T-helper 17 cell (primary cell): ENCODE data around the gene MIA2. TPM values are rescaled to one million over a fixed set of nuclear protein-coding genes. Genes with fewer than 3 reads are reported as not detected.
"Not testable (repeated sequence)": the region's sequence is repeated elsewhere in the genome, so short reads cannot be mapped to it uniquely, and the experiment has no call there.

Experiments
- ATAC-seq: fragments of 150-1000 bp; cut with Tn5 transposase; 2 replicates; pipeline ENCODE4 v1.10.0; 2021; ENCODE audit warnings: mild to moderate bottlenecking, moderate library complexity
- DNase-seq, 3 donors: peaks; one replicate each; pipeline versions ENCODE4 v3.0.0 to v3.0.0-alpha.2; 2020 to 2021
- H3K9me3 ChIP-seq: one replicate; pipeline ENCODE4 v1.7.0; 2013; ENCODE audit warnings: low read length, mild to moderate bottlenecking; ENCODE audit not compliant: control insufficient read depth, poor library complexity, severe bottlenecking
- H3K27ac Mint-ChIP-seq: one replicate; pipeline ENCODE4 v1.8.0; 2022; ENCODE audit warnings: mild to moderate bottlenecking, moderate library complexity, mixed read lengths
- H3K27me3 Mint-ChIP-seq: one replicate; pipeline ENCODE4 v1.8.0; 2022; ENCODE audit warnings: mixed read lengths
- H3K36me3 Mint-ChIP-seq: one replicate; pipeline ENCODE4 v1.8.0; 2022; ENCODE audit warnings: low read depth, mixed read lengths
- H3K4me1 Mint-ChIP-seq: one replicate; pipeline ENCODE4 v1.8.0; 2022; ENCODE audit warnings: mild to moderate bottlenecking, mixed read lengths
- H3K4me3 Mint-ChIP-seq: one replicate; pipeline ENCODE4 v1.8.0; 2022; ENCODE audit warnings: mild to moderate bottlenecking, moderate library complexity, mixed read lengths
- total RNA-seq, 4 donors: library from RNA in 2 of 4; stranded (reverse) in 2 of 4; gene quantifications; one replicate each; pipeline ENCODE4 v1.2.3 and lab custom pipeline; 2022 to 2026

MIA2 gene
- total RNA-seq, 2 donors from 2014 or later, result 22.2 to 23.4 TPM

GRCh38 chr14:39342768-39343167, 109.1 kb downstream of the MIA2 start:
- peaks cover 13% of the 10 kb centered on the region for H3K4me1 Mint-ChIP-seq
- H3K27ac Mint-ChIP-seq, result peak overlapping the region; percentile 79
- DNase-seq, result no peak
- peaks cover 12% of the 10 kb centered on the region for H3K36me3 Mint-ChIP-seq
- H3K4me3 Mint-ChIP-seq, result no peak overlapping the region
- H3K9me3 ChIP-seq, result no peaks in the 10 kb centered on the region
- H3K27me3 Mint-ChIP-seq, result no peaks in the 10 kb centered on the region
- no peak for ATAC-seq

GRCh38 chr14:39343614-39344013, 109.9 kb downstream of the MIA2 start:
- Mint-ChIP-seq H3K4me3 (no peak overlapping the region), H3K4me1 (peaks cover 13% of the 10 kb centered on the region), H3K27ac (no peak overlapping the region), H3K27me3 (no peaks in the 10 kb centered on the region), H3K36me3 (peaks cover 12% of the 10 kb centered on the region)
- ATAC-seq (no peak), DNase-seq (no peak)
- no peaks in the 10 kb centered on the region for H3K9me3 ChIP-seq

- peaks cover 6% of the 10 kb centered on the region for H3K36me3 Mint-ChIP-seq
- no peaks in the 10 kb centered on the region for H3K27me3 Mint-ChIP-seq
- ATAC-seq (no peak), DNase-seq (no peak)
- H3K9me3 ChIP-seq, result no peaks in the 10 kb centered on the region
- H3K27ac Mint-ChIP-seq, result no peak overlapping the region
- H3K4me3 Mint-ChIP-seq, result no peak overlapping the region
- H3K4me1 Mint-ChIP-seq, result peaks cover 7% of the 10 kb centered on the region
These were observed 117.2 kb downstream of the MIA2 start for GRCh38 chr14:39350866-39351265.

- H3K27me3 Mint-ChIP-seq, result no peaks in the 10 kb centered on the region
- no peak overlapping the region for H3K27ac Mint-ChIP-seq
- H3K4me3 Mint-ChIP-seq, result no peak overlapping the region
- H3K4me1 Mint-ChIP-seq, result peaks cover 12% of the 10 kb centered on the region
- DNase-seq (no peak), ATAC-seq (no peak)
- no peaks in the 10 kb centered on the region for H3K9me3 ChIP-seq
- peaks cover 6% of the 10 kb centered on the region for H3K36me3 Mint-ChIP-seq
These were observed 118.0 kb downstream of the MIA2 start for GRCh38 chr14:39351708-39352107.

- ATAC-seq, DNase-seq, H3K9me3 ChIP-seq, H3K27me3 Mint-ChIP-seq, H3K4me3 Mint-ChIP-seq, H3K27ac Mint-ChIP-seq: not testable (repeated sequence)
- peaks cover 11% of the 10 kb centered on the region for H3K36me3 Mint-ChIP-seq
- peaks cover 11% of the 10 kb centered on the region for H3K4me1 Mint-ChIP-seq
These were observed 125.4 kb downstream of the MIA2 start for GRCh38 chr14:39359069-39359468.

GRCh38 chr14:39360316-39360715, 126.6 kb downstream of the MIA2 start:
- Mint-ChIP-seq H3K27me3 (no peaks in the 10 kb centered on the region), H3K36me3 (peaks cover 13% of the 10 kb centered on the region), H3K27ac (no peak overlapping the region), H3K4me3 (no peak overlapping the region), H3K4me1 (peaks cover 11% of the 10 kb centered on the region)
- no peaks in the 10 kb centered on the region for H3K9me3 ChIP-seq
- ATAC-seq (no peak), DNase-seq (no peak)

- H3K27me3 Mint-ChIP-seq, H3K9me3 ChIP-seq, ATAC-seq, DNase-seq, H3K27ac Mint-ChIP-seq, H3K4me1 Mint-ChIP-seq, H3K4me3 Mint-ChIP-seq: not testable (repeated sequence)
- peaks cover 13% of the 10 kb centered on the region for H3K36me3 Mint-ChIP-seq
These were observed 127.8 kb downstream of the MIA2 start for GRCh38 chr14:39361556-39361955.

GRCh38 chr14:39364509-39364908, 130.8 kb downstream of the MIA2 start:
- DNase-seq (no peak), ATAC-seq (no peak)
- Mint-ChIP-seq H3K27me3 (no peaks in the 10 kb centered on the region), H3K36me3 (peaks cover 9% of the 10 kb centered on the region), H3K4me3 (no peak overlapping the region), H3K4me1 (peaks cover 6% of the 10 kb centered on the region), H3K27ac (no peak overlapping the region)
- H3K9me3 ChIP-seq, result no peaks in the 10 kb centered on the region

- H3K9me3 ChIP-seq, result no peaks in the 10 kb centered on the region
- Mint-ChIP-seq H3K36me3 (peaks cover 9% of the 10 kb centered on the region), H3K27me3 (no peaks in the 10 kb centered on the region), H3K27ac (no peak overlapping the region), H3K4me1 (peaks cover 2% of the 10 kb centered on the region), H3K4me3 (no peak overlapping the region)
- DNase-seq (no peak), ATAC-seq (no peak)
These were observed 131.6 kb downstream of the MIA2 start for GRCh38 chr14:39365354-39365753.

- peaks cover 2% of the 10 kb centered on the region for H3K4me1 Mint-ChIP-seq
- no peaks in the 10 kb centered on the region for H3K27me3 Mint-ChIP-seq
- H3K27ac Mint-ChIP-seq, result no peak overlapping the region
- peaks cover 11% of the 10 kb centered on the region for H3K36me3 Mint-ChIP-seq
- ATAC-seq (no peak), DNase-seq (no peak)
- no peaks in the 10 kb centered on the region for H3K9me3 ChIP-seq
- no peak overlapping the region for H3K4me3 Mint-ChIP-seq
These were observed 133.0 kb downstream of the MIA2 start for GRCh38 chr14:39366460-39367386.

GRCh38 chr14:39367387-39367751, 133.7 kb downstream of the MIA2 start:
- Mint-ChIP-seq H3K4me3 (no peak overlapping the region), H3K4me1 (peaks cover 2% of the 10 kb centered on the region), H3K36me3 (peaks cover 12% of the 10 kb centered on the region), H3K27me3 (no peaks in the 10 kb centered on the region), H3K27ac (no peak overlapping the region)
- ATAC-seq (no peak), DNase-seq (no peak)
- H3K9me3 ChIP-seq, result no peaks in the 10 kb centered on the region

GRCh38 chr14:39368261-39368959, 134.7 kb downstream of the MIA2 start:
- DNase-seq (no peak), ATAC-seq (no peak)
- no peaks in the 10 kb centered on the region for H3K27me3 Mint-ChIP-seq
- no peaks in the 10 kb centered on the region for H3K9me3 ChIP-seq
- no peak overlapping the region for H3K27ac Mint-ChIP-seq
- peaks cover 9% of the 10 kb centered on the region for H3K36me3 Mint-ChIP-seq
- H3K4me3 Mint-ChIP-seq, result no peak overlapping the region
- H3K4me1 Mint-ChIP-seq, result peaks cover 2% of the 10 kb centered on the region

GRCh38 chr14:39369029-39369428, 135.3 kb downstream of the MIA2 start:
- H3K9me3 ChIP-seq, result no peaks in the 10 kb centered on the region
- H3K4me3 Mint-ChIP-seq, result no peak overlapping the region
- peaks cover 4% of the 10 kb centered on the region for H3K4me1 Mint-ChIP-seq
- ATAC-seq, result no peak
- DNase-seq, result no peak
- no peak overlapping the region for H3K27ac Mint-ChIP-seq
- H3K27me3 Mint-ChIP-seq, result no peaks in the 10 kb centered on the region
- H3K36me3 Mint-ChIP-seq, result peaks cover 9% of the 10 kb centered on the region
